ENCODE data around the gene LHX3.

DNA sequence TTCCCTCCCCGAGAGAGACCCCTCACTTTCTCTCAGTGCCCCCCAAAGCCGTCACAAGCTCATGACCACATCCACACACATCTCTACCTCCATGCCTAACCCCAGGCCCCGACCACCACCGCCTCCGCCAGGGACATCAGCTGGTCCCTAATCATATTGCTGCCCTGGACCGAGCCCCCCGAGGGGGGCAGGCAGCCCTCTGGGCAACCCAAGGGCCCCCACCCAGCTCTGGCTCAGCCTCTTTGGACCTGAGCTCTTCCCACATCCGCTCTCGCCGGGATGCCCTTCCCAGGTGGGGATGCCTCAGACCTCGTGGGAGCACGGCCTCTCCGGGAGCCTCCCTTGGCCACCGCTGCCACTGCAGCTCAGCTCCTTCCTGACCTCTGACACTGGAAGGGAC lies 18.5 kb downstream of the LHX3 start:
- TF ChIP-seq CTCF (IDR thresholded peaks at IDR 0.05): no peak
- TF ChIP-seq POLR2A (IDR thresholded peaks at IDR 0.05): no peak
